GM23248 (cell line): ENCODE results near the gene CNIH2. TPM values are rescaled to one million over a fixed set of nuclear protein-coding genes. Genes with fewer than 3 reads are reported as not detected.

Experiments
- DNase-seq: peaks from one replicate; pipeline ENCODE4 v3.0.0-alpha.2; 2015
- H2AFZ ChIP-seq: fragments of 200-600 bp; sonication (generic); 2 replicates; pipeline ENCODE4 v1.6.1; 2016; ENCODE audit warnings: antibody characterized with exemption
- H3F3A ChIP-seq: fragments of 200-600 bp; sonication (generic); 2 replicates; pipeline ENCODE4 v1.6.1; 2016; ENCODE audit warnings: mild to moderate bottlenecking, antibody characterized with exemption, mixed run types; ENCODE audit not compliant: insufficient read depth
- H3K27ac ChIP-seq: fragments of 200-600 bp; sonication (generic); 2 replicates; pipeline ENCODE4 v1.5.1; 2016; ENCODE audit warnings: mild to moderate bottlenecking
- H3K27me3 ChIP-seq: fragments of 200-600 bp; sonication (generic); replicated peaks from 2 replicates; pipeline ENCODE4 v1.6.1; 2016; ENCODE audit warnings: mild to moderate bottlenecking; ENCODE audit not compliant: insufficient read depth
- H3K36me3 ChIP-seq: fragments of 200-600 bp; sonication (generic); 2 replicates; pipeline ENCODE4 v1.6.1; 2016; ENCODE audit warnings: low read depth, mild to moderate bottlenecking
- H3K4me1 ChIP-seq: fragments of 200-600 bp; sonication (generic); 2 replicates; pipeline ENCODE4 v1.6.1; 2016; ENCODE audit warnings: mild to moderate bottlenecking; ENCODE audit not compliant: insufficient read depth
- H3K4me2 ChIP-seq: fragments of 200-600 bp; sonication (generic); one replicate; pipeline ENCODE4 v1.6.1; 2016; ENCODE audit warnings: mild to moderate bottlenecking; ENCODE audit not compliant: unreplicated experiment
- H3K4me3 ChIP-seq: fragments of 200-600 bp; sonication (generic); 2 replicates; pipeline ENCODE4 v1.5.1; 2016; ENCODE audit warnings: mild to moderate bottlenecking
- H3K79me2 ChIP-seq: fragments of 200-600 bp; sonication (generic); 2 replicates; pipeline ENCODE4 v1.6.1; 2016; ENCODE audit warnings: mild to moderate bottlenecking; ENCODE audit not compliant: insufficient read depth
- H3K9ac ChIP-seq: fragments of 200-600 bp; sonication (generic); 2 replicates; pipeline ENCODE4 v1.6.1; 2016; ENCODE audit warnings: mild to moderate bottlenecking
- H3K9me2 ChIP-seq: fragments of 200-600 bp; sonication (generic); 2 replicates; pipeline ENCODE4 v1.6.1; 2016; ENCODE audit warnings: mixed run types, mild to moderate bottlenecking, moderate library complexity; ENCODE audit not compliant: insufficient read depth
- H3K9me3 ChIP-seq: fragments of 200-600 bp; sonication (generic); one replicate; pipeline ENCODE4 v1.6.1; 2017; ENCODE audit warnings: low read depth
- H4K20me1 ChIP-seq: fragments of 200-600 bp; sonication (generic); 2 replicates; pipeline ENCODE4 v1.6.0; 2016; ENCODE audit not compliant: insufficient read depth
- EZH2 ChIP-seq: fragments of 200-600 bp; sonication (generic); IDR thresholded peaks from 2 replicates; pipeline ENCODE4 v1.6.1; 2018; ENCODE audit warnings: antibody characterized with exemption, mild to moderate bottlenecking; ENCODE audit not compliant: insufficient read depth, poor library complexity, severe bottlenecking
- EZH2phosphoT487 ChIP-seq: fragments of 200-600 bp; sonication (generic); IDR thresholded peaks from 2 replicates; pipeline ENCODE4 v1.6.1; 2018; ENCODE audit warnings: antibody characterized with exemption, moderate library complexity, mild to moderate bottlenecking, low read depth; ENCODE audit not compliant: insufficient read depth
- WGBS, 2 experiments: methylation state at CpG; one replicate each; pipeline ENCODE4 v1.1.6; 2015 to 2017; ENCODE audit warnings: low lambda C conversion rate in 2 of 2, low coverage in 1 of 2; ENCODE audit errors: missing lambda C conversion rate in 2 of 2; 5-methylcytosine and 5-hydroxymethylcytosine counted together
- in situ Hi-C: fragments of 300-500 bp; cut with MboI; formaldehyde crosslinking; loops from 2 replicates; pipeline ENCODE4 v1.15.0; 2020
- polyA plus RNA-seq: library from polyadenylated mRNA; unstranded; fragments of >200 nt; fragmentation: Nextera tagmentation; extraction: Ambion mirVana; gene quantifications from 2 replicates; pipeline ENCODE4 v1.2.1, GENCODE V29; 2016
- total RNA-seq: library from RNA; depleted of rRNA; stranded (reverse); fragments of >200 nt; shearing (Covaris generic); gene quantifications from 2 replicates; pipeline ENCODE4 v1.2.3, GENCODE V29; 2014

The CNIH2 gene
- total and polyA plus RNA-seq, 2 experiments from 2014 or later, result 0.50 to 1.4 TPM

- Histone ChIP-seq H3K36me3 (peaks cover 8% of the 10 kb centered on the region; the same call in 1 of the 2 replicates), H3K4me1 (no peaks in the 10 kb centered on the region), H3K79me2 (no peaks in the 10 kb centered on the region), H3K4me3 (no peak overlapping the region), H3K9ac (no peak overlapping the region), H3K9me2 (no peaks in the 10 kb centered on the region), H4K20me1 (no peaks in the 10 kb centered on the region), H3K27me3 (no peaks in the 10 kb centered on the region), H3K4me2 (no peak overlapping the region), H3K9me3 (no peaks in the 10 kb centered on the region), H3F3A (no peaks in the 10 kb centered on the region), H2AFZ (no peak overlapping the region), H3K27ac (no peak overlapping the region)
- in situ Hi-C loops, result no loop called here
- TF ChIP-seq EZH2phosphoT487, result no peak
- TF ChIP-seq EZH2, result no peak
- no peak for DNase-seq
- 85 to 91% methylated on average over 14 of the region's 14 CpGs for WGBS, 2 experiments
These were observed 35.7 kb upstream of the CNIH2 start for GRCh38 chr11:66242095-66242765.

- no peak for TF ChIP-seq EZH2phosphoT487
- TF ChIP-seq EZH2, result no peak
- no peaks in the 10 kb centered on the region for H3F3A ChIP-seq
- H3K27ac ChIP-seq, result no peak overlapping the region
- in situ Hi-C loops, result no loop called here
- H3K4me3 ChIP-seq, result no peak overlapping the region
- H3K4me1 ChIP-seq, result no peaks in the 10 kb centered on the region
- H4K20me1 ChIP-seq, result no peaks in the 10 kb centered on the region
- H2AFZ ChIP-seq, result no peak overlapping the region
- H3K79me2 ChIP-seq, result no peaks in the 10 kb centered on the region
- DNase-seq, result no peak
- H3K36me3 ChIP-seq, result peaks cover 3% of the 10 kb centered on the region; the same call in 1 of the 2 replicates
- H3K9me2 ChIP-seq, result no peaks in the 10 kb centered on the region
- no peak overlapping the region for H3K4me2 ChIP-seq
- H3K9me3 ChIP-seq, result no peaks in the 10 kb centered on the region
- WGBS, 2 experiments, result 60 to 63% methylated on average over 13 of the region's 13 CpGs
- H3K27me3 ChIP-seq, result no peaks in the 10 kb centered on the region
- no peak overlapping the region for H3K9ac ChIP-seq
These were observed 34.0 kb upstream of the CNIH2 start for GRCh38 chr11:66243782-66244535.

- no peaks in the 10 kb centered on the region for H3K9me2 ChIP-seq
- DNase-seq, result no peak
- H3K27ac ChIP-seq, result no peak overlapping the region
- no peak overlapping the region for H3K9ac ChIP-seq
- in situ Hi-C loops, result no loop called here
- no peaks in the 10 kb centered on the region for H3K79me2 ChIP-seq
- no peaks in the 10 kb centered on the region for H3K36me3 ChIP-seq
- H3F3A ChIP-seq, result no peaks in the 10 kb centered on the region
- no peak overlapping the region for H3K4me3 ChIP-seq
- WGBS, 2 experiments, result 73 to 76% methylated on average over 4 of the region's 4 CpGs
- no peaks in the 10 kb centered on the region for H4K20me1 ChIP-seq
- no peaks in the 10 kb centered on the region for H3K9me3 ChIP-seq
- H3K27me3 ChIP-seq, result no peaks in the 10 kb centered on the region
- no peak overlapping the region for H3K4me2 ChIP-seq
- H3K4me1 ChIP-seq, result no peaks in the 10 kb centered on the region
- H2AFZ ChIP-seq, result no peak overlapping the region
- no peak for TF ChIP-seq EZH2phosphoT487
- no peak for TF ChIP-seq EZH2
These were observed 30.7 kb upstream of the CNIH2 start for GRCh38 chr11:66247295-66247694.

- Histone ChIP-seq H3F3A (no peaks in the 10 kb centered on the region), H3K9me2 (no peaks in the 10 kb centered on the region), H2AFZ (no peak overlapping the region), H3K36me3 (no peaks in the 10 kb centered on the region), H3K4me3 (no peak overlapping the region), H3K27me3 (no peaks in the 10 kb centered on the region), H3K27ac (no peak overlapping the region), H3K79me2 (no peaks in the 10 kb centered on the region), H3K4me2 (no peak overlapping the region), H3K9me3 (no peaks in the 10 kb centered on the region), H4K20me1 (no peaks in the 10 kb centered on the region), H3K4me1 (no peaks in the 10 kb centered on the region), H3K9ac (no peak overlapping the region)
- TF ChIP-seq EZH2phosphoT487, result no peak
- no peak for TF ChIP-seq EZH2
- no peak for DNase-seq
- in situ Hi-C loops, result no loop called here
- 95 to 99% methylated on average over 3 of the region's 3 CpGs for WGBS, 2 experiments
These were observed 30.2 kb upstream of the CNIH2 start for GRCh38 chr11:66247801-66248200.
